H1 (cell line): ENCODE results near the gene KDSR. TPM values are rescaled to one million over a fixed set of nuclear protein-coding genes. Genes with fewer than 3 reads are reported as not detected.

Experiments used
- CTCF ChIA-PET: fragments of 300-600 bp; sonication (Branson Sonifier 250); formaldehyde crosslinking; loops from one replicate; lab custom pipeline; 2021; ENCODE audit not compliant: partially characterized antibody; lab: Charles Lee
- POLR2A ChIA-PET: fragments of 300-600 bp; sonication (Branson Sonifier 250); formaldehyde crosslinking; loops from one replicate; lab custom pipeline; 2021; ENCODE audit warnings: inconsistent platforms; ENCODE audit not compliant: partially characterized antibody; lab: Charles Lee
- DNase-seq, 2 experiments: peaks; one replicate each; pipeline versions ENCODE4 v3.0.0 to v3.0.0-alpha.2; 2010 to 2022; ENCODE audit warnings: low spot score in 2 of 2, low read depth in 1 of 2, mixed read lengths in 1 of 2
- FAIRE-seq: peaks from 2 replicates; lab custom pipeline; 2011; peaks lifted over from hg19 to GRCh38; lab: Jason Lieb, UNC
- H2AFZ ChIP-seq: 2 replicates; pipeline ENCODE4 v1.8.1; 2012; ENCODE audit warnings: low read length, inconsistent platforms
- H2AK5ac ChIP-seq: 2 replicates; pipeline ENCODE4 v1.6.1; 2013; ENCODE audit warnings: low read depth, low read length
- H2BK120ac ChIP-seq: replicated peaks from 2 replicates; pipeline ENCODE3; 2013; ENCODE audit warnings: low read depth, low read length, inconsistent platforms
- H2BK12ac ChIP-seq: 2 replicates; pipeline ENCODE4 v1.6.1; 2013; ENCODE audit warnings: low read depth, low read length
- H2BK15ac ChIP-seq: 2 replicates; pipeline ENCODE4 v1.6.1; 2013; ENCODE audit warnings: low read length
- H2BK20ac ChIP-seq: 2 replicates; pipeline ENCODE4 v1.6.1; 2013; ENCODE audit warnings: low read length
- H2BK5ac ChIP-seq: 2 replicates; pipeline ENCODE4 v1.6.1; 2013; ENCODE audit warnings: low read depth, low read length
- H3K14ac ChIP-seq: 2 replicates; pipeline ENCODE4 v1.6.1; 2013; ENCODE audit warnings: inconsistent platforms; ENCODE audit not compliant: insufficient read length
- H3K18ac ChIP-seq: 2 replicates; pipeline ENCODE4 v1.6.1; 2013; ENCODE audit warnings: low read length; ENCODE audit errors: extremely low read depth
- H3K23ac ChIP-seq: 2 replicates; pipeline ENCODE4 v1.6.1; 2013; ENCODE audit warnings: inconsistent platforms; ENCODE audit not compliant: insufficient read length
- H3K23me2 ChIP-seq: 2 replicates; pipeline ENCODE4 v1.6.1; 2013; ENCODE audit warnings: low read depth, low read length
- H3K27ac ChIP-seq: 2 replicates; pipeline ENCODE4 v1.6.1; 2011; ENCODE audit warnings: low read depth, low read length, inconsistent platforms
- H3K27me3 ChIP-seq, 4 experiments: replicated peaks in 1 of 4; 1 replicate in 1 of 4; 2 replicates in 3 of 4; pipeline versions ENCODE4 v1.6.1 to v1.8.1; 2011 to 2013; ENCODE audit warnings: low read length in 3 of 4, mild to moderate bottlenecking in 3 of 4, inconsistent platforms in 2 of 4, mixed read lengths in 2 of 4, moderate library complexity in 1 of 4; ENCODE audit not compliant: control insufficient read depth in 3 of 4, insufficient read depth in 3 of 4; ENCODE audit errors: extremely low read depth in 1 of 4
- H3K36me3 ChIP-seq, 4 experiments: 2 replicates each; pipeline versions ENCODE4 v1.6.1 to v1.8.1; 2011 to 2013; ENCODE audit warnings: mild to moderate bottlenecking in 4 of 4, low read length in 3 of 4, moderate library complexity in 2 of 4, control low read depth in 1 of 4, inconsistent platforms in 1 of 4; ENCODE audit not compliant: insufficient read depth in 4 of 4, control insufficient read depth in 2 of 4
- H3K4ac ChIP-seq: replicated peaks from 2 replicates; pipeline ENCODE3; 2013; ENCODE audit warnings: low read length, low read depth, mixed read lengths, inconsistent platforms; ENCODE audit not compliant: insufficient read length
- H3K4me1 ChIP-seq, 4 experiments: replicated peaks in 1 of 4; 1 replicate in 1 of 4; 2 replicates in 3 of 4; pipeline versions ENCODE4 v1.6.1 to v1.8.1; 2011 to 2013; ENCODE audit warnings: low read length in 3 of 4, inconsistent platforms in 2 of 4, mixed read lengths in 1 of 4; ENCODE audit not compliant: insufficient read depth in 4 of 4, control insufficient read depth in 3 of 4
- H3K4me2 ChIP-seq, 2 experiments: 2 replicates each; pipeline versions ENCODE4 v1.6.1 to v1.8.1; 2011 to 2013; ENCODE audit warnings: low read depth in 2 of 2, low read length in 2 of 2, control low read depth in 1 of 2, inconsistent platforms in 1 of 2, mild to moderate bottlenecking in 1 of 2; ENCODE audit not compliant: insufficient read depth in 1 of 2
- H3K4me3 ChIP-seq, 4 experiments: fragments of 200-600, 300-600 bp in 1 of 4; sonication (generic), shearing (Covaris generic), sonication (Bioruptor Twin) in 1 of 4; 2 replicates each; pipeline versions ENCODE4 v1.5.1 to v1.8.1; 2011 to 2016; ENCODE audit warnings: low read length in 4 of 4, low read depth in 3 of 4, control low read depth in 2 of 4, inconsistent platforms in 2 of 4, mild to moderate bottlenecking in 2 of 4, mixed read lengths in 1 of 4, moderate library complexity in 1 of 4; ENCODE audit not compliant: insufficient read depth in 2 of 4; ENCODE audit errors: extremely low read depth in 1 of 4
- H3K56ac ChIP-seq: replicated peaks from 2 replicates; pipeline ENCODE3; 2013; ENCODE audit warnings: low read depth, mild to moderate bottlenecking, mixed read lengths, low read length, inconsistent platforms; ENCODE audit not compliant: insufficient read length
- H3K79me1 ChIP-seq: 2 replicates; pipeline ENCODE4 v1.6.1; 2013; ENCODE audit warnings: low read depth, low read length, control low read depth
- H3K79me2 ChIP-seq, 2 experiments: 2 replicates each; pipeline versions ENCODE4 v1.6.1 to v1.8.1; 2012 to 2013; ENCODE audit warnings: low read length in 2 of 2, mild to moderate bottlenecking in 2 of 2, inconsistent platforms in 1 of 2; ENCODE audit not compliant: insufficient read depth in 2 of 2, control insufficient read depth in 1 of 2
- H3K9ac ChIP-seq, 4 experiments: replicated peaks in 1 of 4; 1 replicate in 1 of 4; 2 replicates in 3 of 4; pipeline versions ENCODE4 v1.6.1 to v1.8.1; 2011 to 2013; ENCODE audit warnings: low read depth in 3 of 4, low read length in 3 of 4, control low read depth in 2 of 4, mild to moderate bottlenecking in 2 of 4, moderate library complexity in 2 of 4, inconsistent platforms in 1 of 4; ENCODE audit errors: extremely low read depth in 1 of 4
- H3K9me3 ChIP-seq, 2 experiments: 2 replicates each; pipeline versions ENCODE4 v1.6.1 to v1.8.1; 2012 to 2013; ENCODE audit warnings: mild to moderate bottlenecking in 2 of 2, moderate library complexity in 2 of 2, control low read depth in 1 of 2, inconsistent platforms in 1 of 2, low read depth in 1 of 2, low read length in 1 of 2, mixed read lengths in 1 of 2; ENCODE audit not compliant: insufficient read depth in 2 of 2
- H4K20me1 ChIP-seq, 2 experiments: replicated peaks in 1 of 2; 2 replicates each; pipeline versions ENCODE3 to v1.8.1; 2011 to 2013; ENCODE audit warnings: inconsistent platforms in 2 of 2, low read length in 2 of 2, mild to moderate bottlenecking in 1 of 2; ENCODE audit not compliant: insufficient read depth in 2 of 2, control insufficient read depth in 1 of 2
- H4K5ac ChIP-seq: 2 replicates; pipeline ENCODE4 v1.6.1; 2013; ENCODE audit warnings: low read length, low read depth, mixed read lengths, inconsistent platforms; ENCODE audit not compliant: insufficient read length
- H4K8ac ChIP-seq: 2 replicates; pipeline ENCODE4 v1.8.0; 2013; ENCODE audit warnings: mild to moderate bottlenecking, moderate library complexity, low read length, inconsistent platforms; ENCODE audit not compliant: insufficient read depth; ENCODE audit errors: extremely low read depth
- H4K91ac ChIP-seq: replicated peaks from 2 replicates; pipeline ENCODE3; 2013; ENCODE audit warnings: low read length, mixed read lengths, inconsistent platforms; ENCODE audit not compliant: insufficient read length
- BACH1 ChIP-seq: IDR thresholded peaks from 2 replicates; pipeline ENCODE4 v1.6.1; 2012; ENCODE audit warnings: low read length, improper control_type of control experiment
- CHD2 ChIP-seq: IDR thresholded peaks from 2 replicates; pipeline ENCODE4 v1.6.1; 2012; ENCODE audit warnings: low read length, improper control_type of control experiment
- EZH2 ChIP-seq: fragments of 200-600 bp; sonication (generic); IDR thresholded peaks from 2 replicates; pipeline ENCODE4 v1.7.1; 2012; ENCODE audit warnings: low read depth, mild to moderate bottlenecking, moderate library complexity, low read length, inconsistent platforms; ENCODE audit not compliant: severe bottlenecking
- HDAC6 ChIP-seq: IDR thresholded peaks from one replicate; pipeline ENCODE4 v1.7.1; 2012; ENCODE audit warnings: low read depth, mild to moderate bottlenecking, inconsistent platforms, low read length, moderate library complexity
- PHF8 ChIP-seq: fragments of 200-600 bp; sonication (generic); conservative IDR thresholded peaks from 2 replicates; pipeline ENCODE4 v1.7.1; 2012; ENCODE audit warnings: low read depth, mild to moderate bottlenecking, inconsistent platforms, low read length, moderate library complexity
- POLR2A ChIP-seq, 2 experiments: IDR thresholded peaks; 1 replicate in 1 of 2; 2 replicates in 1 of 2; pipeline ENCODE4 v1.6.1; 2011; ENCODE audit warnings: low read depth in 2 of 2, low read length in 2 of 2, mild to moderate bottlenecking in 2 of 2; ENCODE audit errors: control extremely low read depth in 1 of 2
- RAD21 ChIP-seq, 2 experiments: IDR thresholded peaks in 1 of 2; conservative IDR thresholded peaks in 1 of 2; 2 replicates each; pipeline ENCODE4 v1.6.1; 2011; ENCODE audit warnings: low read depth in 2 of 2, low read length in 2 of 2, improper control_type of control experiment in 1 of 2, inconsistent platforms in 1 of 2, mild to moderate bottlenecking in 1 of 2, moderate library complexity in 1 of 2
- SP2 ChIP-seq: IDR thresholded peaks from 2 replicates; pipeline ENCODE4 v1.6.1; 2012; ENCODE audit warnings: mild to moderate bottlenecking, low read length, inconsistent platforms
- SP4 ChIP-seq: IDR thresholded peaks from 2 replicates; pipeline ENCODE4 v1.6.1; 2012; ENCODE audit warnings: low read length, inconsistent platforms
- SRF ChIP-seq: IDR thresholded peaks from 2 replicates; pipeline ENCODE4 v1.6.1; 2011; ENCODE audit warnings: mild to moderate bottlenecking, low read depth, low read length, moderate library complexity
- YY1 ChIP-seq: IDR thresholded peaks from 2 replicates; pipeline ENCODE4 v1.6.1; 2011; ENCODE audit warnings: low read depth, mild to moderate bottlenecking, low read length
- WGBS, 2 experiments: shearing (Covaris generic) in 1 of 2; methylation state at CpG; one replicate each; pipeline versions ENCODE4 v1.1.6 to v1.1.7; 2013 to 2015; ENCODE audit warnings: low lambda C conversion rate in 2 of 2, mixed read lengths in 2 of 2, inconsistent platforms in 1 of 2, low coverage in 1 of 2, missing lambda C conversion rate in 1 of 2; ENCODE audit not compliant: insufficient replicate concordance in 2 of 2, insufficient coverage in 1 of 2, insufficient read length in 1 of 2; ENCODE audit errors: extremely low coverage in 1 of 2, missing lambda C conversion rate in 1 of 2; 5-methylcytosine and 5-hydroxymethylcytosine counted together
- polyA plus RNA-seq, 7 experiments: library from polyadenylated mRNA; depleted of rRNA in 3 of 7; stranded (reverse) in 5 of 7; unstranded in 2 of 7; fragments of >200 nt in 5 of 7; fragments of 200-250 nt in 2 of 7; gene quantifications; 1 replicate in 5 of 7; 2 replicates in 1 of 7; 4 replicates in 1 of 7; pipeline versions ENCODE4 v1.2.1 to v1.2.3, GENCODE V29; 2011 to 2013; ENCODE audit warnings: missing spikeins in 2 of 7, mixed read lengths in 2 of 7
- total RNA-seq: library from RNA; stranded (reverse); fragmentation: NEBNext Ultra II Directional; extraction: Animal tissue kit (Norgen Biotek cat#: 25700); gene quantifications from 2 replicates; pipeline ENCODE4 v1.2.1, GENCODE V29; 2021
- TF ChIP-seq, protein P1 (sequence below): IDR thresholded peaks from 2 replicates; pipeline ENCODE4 v1.6.1; 2011; ENCODE audit warnings: low read depth, mild to moderate bottlenecking, low read length; ENCODE audit not compliant: insufficient read depth
- TF ChIP-seq, protein P2 (sequence below): IDR thresholded peaks from 2 replicates; pipeline ENCODE4 v1.6.1; 2012; ENCODE audit warnings: low read length, inconsistent platforms

KDSR gene
- total and polyA plus RNA-seq, 2 of the 8 experiments (the other 6 are each of a cell fraction or from before 2014, with no cell fraction given), result 12.4 to 50.5 TPM

DNA sequence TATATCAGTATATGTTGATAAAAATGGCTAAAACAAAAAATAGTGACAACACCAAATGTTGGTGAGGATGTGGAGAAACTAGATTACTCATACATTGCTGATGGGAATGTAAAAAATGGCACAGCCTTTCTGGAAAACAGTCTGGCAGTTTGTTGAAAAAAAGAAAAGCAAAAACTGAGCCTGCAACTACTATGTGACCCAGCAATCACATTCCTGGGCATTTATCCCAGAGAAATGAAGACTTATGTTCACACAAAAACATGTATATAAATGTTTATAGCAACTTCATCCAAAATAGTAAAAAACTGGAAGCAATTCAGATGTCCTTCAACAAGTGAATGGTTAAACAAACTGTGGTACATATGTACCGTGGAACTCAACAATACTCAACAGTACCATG lies 7.5 kb upstream of the KDSR start:
- H3K9ac ChIP-seq, result no peak overlapping the region
- CTCF ChIA-PET, result no interaction called here
- FAIRE-seq, result no peak
- H3K9me3 ChIP-seq, result peaks cover 2 to 5% of the 10 kb centered on the region in 2 experiments; a peak in 2 of 4 replicates
- H3K4ac ChIP-seq, result no peak overlapping the region
- POLR2A ChIA-PET, result no interaction called here
- H2AK5ac ChIP-seq, result no peak overlapping the region
- H3K79me1 ChIP-seq, result no peaks in the 10 kb centered on the region
- no peak overlapping the region for H2BK12ac ChIP-seq
- H2BK20ac ChIP-seq, result no peak overlapping the region
- no peaks in the 10 kb centered on the region for H3K27me3 ChIP-seq
- no peak overlapping the region for H2BK15ac ChIP-seq
- H4K8ac ChIP-seq, result no peak overlapping the region
- no peak overlapping the region for H2BK120ac ChIP-seq
- H4K20me1 ChIP-seq, result no peaks in the 10 kb centered on the region
- H2BK5ac ChIP-seq, result no peak overlapping the region
- no peaks in the 10 kb centered on the region for H3K36me3 ChIP-seq
- no peak overlapping the region for H3K23ac ChIP-seq
- H3K23me2 ChIP-seq, result no peaks in the 10 kb centered on the region
- DNase-seq, result no peak
- no peaks in the 10 kb centered on the region for H3K79me2 ChIP-seq
- no peak overlapping the region for H4K5ac ChIP-seq
- no peak overlapping the region for H3K4me2 ChIP-seq
- H2AFZ ChIP-seq, result no peak overlapping the region
- no peak overlapping the region for H4K91ac ChIP-seq
- no peak overlapping the region for H3K14ac ChIP-seq
- H3K4me1 ChIP-seq, result no peaks in the 10 kb centered on the region
- no peak overlapping the region for H3K56ac ChIP-seq
- no peak overlapping the region for H3K18ac ChIP-seq
- 93% methylated on average over 1 of the region's 1 CpG; no CpG with 5 or more reads in 1 of the 2 experiments for WGBS, 2 experiments
- no peak overlapping the region for H3K27ac ChIP-seq
- no peak overlapping the region for H3K4me3 ChIP-seq
- TF ChIP-seq CHD2 (no peak), PHF8 (no peak), BACH1 (no peak), SRF (no peak), POLR2A (IDR thresholded peaks at IDR 0.05; ENCODE audit: control extremely low read depth in 1 of 2, low read depth in 2 of 2, low read length in 2 of 2) (no peak), YY1 (no peak), EZH2 (no peak), HDAC6 (no peak), RAD21 (IDR thresholded peaks at IDR 0.05 in 1 of 2, conservative IDR thresholded peaks at IDR 0.05 in 1 of 2; ENCODE audit: low read depth in 2 of 2, low read length in 2 of 2) (no peak), SP4 (no peak), SP2 (no peak)
- TF ChIP-seq, protein P1, sequence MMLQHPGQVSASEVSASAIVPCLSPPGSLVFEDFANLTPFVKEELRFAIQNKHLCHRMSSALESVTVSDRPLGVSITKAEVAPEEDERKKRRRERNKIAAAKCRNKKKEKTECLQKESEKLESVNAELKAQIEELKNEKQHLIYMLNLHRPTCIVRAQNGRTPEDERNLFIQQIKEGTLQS, result no peak
- TF ChIP-seq, protein P2, sequence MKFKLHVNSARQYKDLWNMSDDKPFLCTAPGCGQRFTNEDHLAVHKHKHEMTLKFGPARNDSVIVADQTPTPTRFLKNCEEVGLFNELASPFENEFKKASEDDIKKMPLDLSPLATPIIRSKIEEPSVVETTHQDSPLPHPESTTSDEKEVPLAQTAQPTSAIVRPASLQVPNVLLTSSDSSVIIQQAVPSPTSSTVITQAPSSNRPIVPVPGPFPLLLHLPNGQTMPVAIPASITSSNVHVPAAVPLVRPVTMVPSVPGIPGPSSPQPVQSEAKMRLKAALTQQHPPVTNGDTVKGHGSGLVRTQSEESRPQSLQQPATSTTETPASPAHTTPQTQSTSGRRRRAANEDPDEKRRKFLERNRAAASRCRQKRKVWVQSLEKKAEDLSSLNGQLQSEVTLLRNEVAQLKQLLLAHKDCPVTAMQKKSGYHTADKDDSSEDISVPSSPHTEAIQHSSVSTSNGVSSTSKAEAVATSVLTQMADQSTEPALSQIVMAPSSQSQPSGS, result no peak
